Breast epithelium (tissue), 4 donors: ENCODE results near the gene SIRT1. TPM values are rescaled to one million over a fixed set of nuclear protein-coding genes. Genes with fewer than 3 reads are reported as not detected.

ENCODE experiments used
- DNase-seq, 2 donors: peaks; one replicate each; pipeline ENCODE4 v3.0.0-alpha.2; 2019; ENCODE audit warnings: low spot score in 2 of 2
- H3K27ac ChIP-seq, 2 donors: fragments of 200-600 bp; sonication (generic) in 1 of 2; one replicate each; pipeline ENCODE4 v1.5.1; 2016 to 2019; ENCODE audit warnings: mild to moderate bottlenecking in 1 of 2
- H3K27me3 ChIP-seq, 2 donors: fragments of 200-600 bp; sonication (generic) in 1 of 2; one replicate each; pipeline versions ENCODE4 v1.5.1 to v1.6.0; 2017 to 2019; ENCODE audit warnings: control low read depth in 1 of 2, mild to moderate bottlenecking in 1 of 2
- H3K36me3 ChIP-seq: fragments of 200-600 bp; one replicate; pipeline ENCODE4 v1.5.1; 2019
- H3K4me1 ChIP-seq, 2 donors: fragments of 200-600 bp; sonication (generic); one replicate each; pipeline ENCODE4 v1.5.1; 2016 to 2019; ENCODE audit warnings: control low read depth in 1 of 2
- H3K4me3 ChIP-seq, 3 donors: fragments of 200-600 bp; sonication (generic); 1 replicate in 2 of 3; 2 replicates in 1 of 3; pipeline ENCODE4 v1.5.1; 2016 to 2019; ENCODE audit warnings: mild to moderate bottlenecking in 3 of 3, moderate library complexity in 2 of 3
- H3K9me3 ChIP-seq, 2 donors: fragments of 200-600 bp; sonication (generic) in 1 of 2; one replicate each; pipeline ENCODE4 v1.5.1; 2016 to 2019; ENCODE audit warnings: control low read depth in 1 of 2
- POLR2A ChIP-seq: fragments of 450-650 bp; IDR thresholded peaks from one replicate; pipeline ENCODE4 v1.6.1; 2016; ENCODE audit warnings: antibody characterized with exemption, mild to moderate bottlenecking, moderate library complexity
- POLR2AphosphoS5 ChIP-seq, 3 donors: sonication (generic); formaldehyde crosslinking; IDR thresholded peaks; one replicate each; pipeline ENCODE4 v1.6.1; 2017; ENCODE audit warnings: antibody characterized with exemption in 3 of 3
- intact Hi-C: fragments of 100-400 bp; cut with DNase I; formaldehyde crosslinking; loops from one replicate; pipeline ENCODE4 v1.15.1; 2023; ENCODE audit warnings: low total_unique reads
- total RNA-seq, 3 donors: library from RNA; depleted of rRNA; stranded (reverse); fragments of >200 nt; gene quantifications; one replicate each; pipeline ENCODE4 v1.1.0, GENCODE V29; 2016
- TF ChIP-seq, protein P1 (sequence below), 3 donors: fragments of 450-650 bp; IDR thresholded peaks; one replicate each; pipeline ENCODE4 v1.5.1; 2016 to 2017; ENCODE audit warnings: antibody characterized with exemption in 3 of 3, mild to moderate bottlenecking in 3 of 3, moderate library complexity in 3 of 3

SIRT1 gene
- total RNA-seq, 3 donors from 2014 or later, result 21.0 to 43.3 (median 35.5) TPM

DNA sequence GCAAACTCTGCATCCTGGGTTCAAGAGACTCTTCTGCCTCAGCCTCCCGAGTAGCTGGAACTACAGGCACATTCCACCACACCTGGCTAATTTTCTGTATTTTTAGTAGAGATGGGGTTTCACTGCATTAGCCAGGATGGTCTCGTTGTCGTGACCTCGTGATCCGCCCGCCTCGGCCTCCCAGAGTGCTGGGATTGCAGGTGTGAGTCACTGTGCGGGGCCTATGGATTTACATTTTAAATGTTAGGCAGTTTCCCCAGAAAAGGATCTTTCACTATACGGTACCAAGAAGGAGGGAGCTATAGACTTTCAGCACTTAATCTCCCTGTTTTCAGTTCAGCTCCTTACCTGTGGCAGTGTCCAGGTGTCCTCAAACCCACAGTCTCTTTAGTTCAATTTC lies 50.8 kb downstream of the SIRT1 start:
- intact Hi-C loops, result no loop called here
- H3K4me3 ChIP-seq, result no peak overlapping the region
- no peaks in the 10 kb centered on the region for H3K27me3 ChIP-seq
- no peaks in the 10 kb centered on the region for H3K9me3 ChIP-seq
- TF ChIP-seq, protein P1, sequence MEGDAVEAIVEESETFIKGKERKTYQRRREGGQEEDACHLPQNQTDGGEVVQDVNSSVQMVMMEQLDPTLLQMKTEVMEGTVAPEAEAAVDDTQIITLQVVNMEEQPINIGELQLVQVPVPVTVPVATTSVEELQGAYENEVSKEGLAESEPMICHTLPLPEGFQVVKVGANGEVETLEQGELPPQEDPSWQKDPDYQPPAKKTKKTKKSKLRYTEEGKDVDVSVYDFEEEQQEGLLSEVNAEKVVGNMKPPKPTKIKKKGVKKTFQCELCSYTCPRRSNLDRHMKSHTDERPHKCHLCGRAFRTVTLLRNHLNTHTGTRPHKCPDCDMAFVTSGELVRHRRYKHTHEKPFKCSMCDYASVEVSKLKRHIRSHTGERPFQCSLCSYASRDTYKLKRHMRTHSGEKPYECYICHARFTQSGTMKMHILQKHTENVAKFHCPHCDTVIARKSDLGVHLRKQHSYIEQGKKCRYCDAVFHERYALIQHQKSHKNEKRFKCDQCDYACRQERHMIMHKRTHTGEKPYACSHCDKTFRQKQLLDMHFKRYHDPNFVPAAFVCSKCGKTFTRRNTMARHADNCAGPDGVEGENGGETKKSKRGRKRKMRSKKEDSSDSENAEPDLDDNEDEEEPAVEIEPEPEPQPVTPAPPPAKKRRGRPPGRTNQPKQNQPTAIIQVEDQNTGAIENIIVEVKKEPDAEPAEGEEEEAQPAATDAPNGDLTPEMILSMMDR (IDR thresholded peaks at IDR 0.05), result no peak
- TF ChIP-seq POLR2A (no peak), POLR2AphosphoS5 (IDR thresholded peaks at IDR 0.05) (no peak)
- H3K27ac ChIP-seq, result no peak overlapping the region
- no peak for DNase-seq
- H3K36me3 ChIP-seq, result no peaks in the 10 kb centered on the region
- H3K4me1 ChIP-seq, result no peaks in the 10 kb centered on the region

GRCh38 chr10:67936416-67936815 lies 52.0 kb downstream of the SIRT1 start:
- Histone ChIP-seq H3K4me1 (no peaks in the 10 kb centered on the region), H3K36me3 (no peaks in the 10 kb centered on the region), H3K4me3 (no peak overlapping the region), H3K27ac (no peak overlapping the region), H3K27me3 (no peaks in the 10 kb centered on the region), H3K9me3 (no peaks in the 10 kb centered on the region)
- DNase-seq, result no peak
- intact Hi-C loops, result no loop called here
- TF ChIP-seq POLR2A, result no peak
- TF ChIP-seq, protein P1 (IDR thresholded peaks at IDR 0.05), result no peak
- TF ChIP-seq POLR2AphosphoS5 (IDR thresholded peaks at IDR 0.05), result no peak

GRCh38 chr10:67943917-67944316 lies 59.5 kb downstream of the SIRT1 start:
- no peak for TF ChIP-seq POLR2A
- no peak for TF ChIP-seq POLR2AphosphoS5 (IDR thresholded peaks at IDR 0.05)
- TF ChIP-seq, protein P1 (IDR thresholded peaks at IDR 0.05), result no peak

GRCh38 chr10:67955614-67956013 lies 71.2 kb downstream of the SIRT1 start:
- Histone ChIP-seq H3K4me1 (no peaks in the 10 kb centered on the region), H3K4me3 (no peak overlapping the region), H3K36me3 (no peaks in the 10 kb centered on the region), H3K27ac (no peak overlapping the region), H3K27me3 (no peaks in the 10 kb centered on the region), H3K9me3 (no peaks in the 10 kb centered on the region)
- intact Hi-C loops, result no loop called here
- DNase-seq, result no peak
- TF ChIP-seq POLR2AphosphoS5 (IDR thresholded peaks at IDR 0.05), result no peak
- no peak for TF ChIP-seq POLR2A
- TF ChIP-seq, protein P1 (IDR thresholded peaks at IDR 0.05), result no peak

More at GRCh38 chr10:67943917-67944316, 59.5 kb downstream of the SIRT1 start:
- H3K27ac ChIP-seq, result no peak overlapping the region
- H3K4me3 ChIP-seq, result no peak overlapping the region
- H3K9me3 ChIP-seq, result no peaks in the 10 kb centered on the region
- H3K4me1 ChIP-seq, result no peaks in the 10 kb centered on the region
- no peak for DNase-seq
- intact Hi-C loops, result no loop called here
- H3K36me3 ChIP-seq, result peaks cover 8% of the 10 kb centered on the region
- H3K27me3 ChIP-seq, result no peaks in the 10 kb centered on the region

- H3K27ac ChIP-seq, result no peak overlapping the region
- DNase-seq, result no peak
- H3K27me3 ChIP-seq, result no peaks in the 10 kb centered on the region
- no peak overlapping the region for H3K4me3 ChIP-seq
- TF ChIP-seq POLR2AphosphoS5 (IDR thresholded peaks at IDR 0.05) (no peak), POLR2A (no peak)
- TF ChIP-seq, protein P1 (IDR thresholded peaks at IDR 0.05), result no peak
- no peaks in the 10 kb centered on the region for H3K9me3 ChIP-seq
- intact Hi-C loops, result no loop called here
- H3K36me3 ChIP-seq, result no peaks in the 10 kb centered on the region
- no peaks in the 10 kb centered on the region for H3K4me1 ChIP-seq
These were observed 75.5 kb downstream of the SIRT1 start for GRCh38 chr10:67959839-67960476.
